SIG-M5 treated with dmso at 0.1 percent for 504 hours (cell line): Measurements from ENCODE around the gene PGGHG.
"Not testable (repeated sequence)": the region's sequence is repeated elsewhere in the genome, so short reads cannot be mapped to it uniquely, and the experiment has no call there.

Experiments used
- DNase-seq: peaks from one replicate; lab custom pipeline; 2025; ENCODE audit not compliant: unreplicated experiment; lab: John Stamatoyannopoulos, UW

PGGHG gene

DNA sequence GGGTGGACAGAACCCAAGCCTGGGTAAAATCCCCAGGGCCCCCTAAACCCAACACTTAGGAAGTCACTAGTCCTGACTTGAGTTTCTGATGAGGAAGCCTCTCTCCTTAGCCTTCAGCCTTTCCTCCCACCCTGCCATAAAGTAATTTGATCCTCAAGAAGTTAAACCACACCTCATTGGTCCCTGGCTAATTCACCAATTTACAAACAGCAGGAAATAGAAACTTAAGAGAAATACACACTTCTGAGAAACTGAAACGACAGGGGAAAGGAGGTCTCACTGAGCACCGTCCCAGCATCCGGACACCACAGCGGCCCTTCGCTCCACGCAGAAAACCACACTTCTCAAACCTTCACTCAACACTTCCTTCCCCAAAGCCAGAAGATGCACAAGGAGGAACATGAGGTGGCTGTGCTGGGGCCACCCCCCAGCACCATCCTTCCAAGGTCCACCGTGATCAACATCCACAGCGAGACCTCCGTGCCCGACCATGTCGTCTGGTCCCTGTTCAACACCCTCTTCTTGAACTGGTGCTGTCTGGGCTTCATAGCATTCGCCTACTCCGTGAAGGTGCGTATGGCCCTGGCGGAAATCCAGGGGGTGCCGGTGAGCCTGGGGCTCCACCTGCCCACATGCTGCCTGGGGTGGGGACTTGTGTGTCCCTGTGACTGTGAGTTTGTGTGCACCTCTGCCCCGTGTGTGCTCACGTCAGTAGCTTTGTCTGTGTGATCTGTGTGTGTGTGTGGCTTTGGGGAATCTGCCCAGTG lies 25.0 kb downstream of the PGGHG start, which contains the start of gene IFITM1:
IFITM1 (plus strand) TSS at position 254 of the 767 bp plus-strand sequence; CDS start at position 385, 131 bp downstream.
- DNase-seq, result no peak

GRCh38 chr11:314554-314875 lies 25.6 kb downstream of the PGGHG start:
- DNase-seq, result not testable (repeated sequence)

DNA sequence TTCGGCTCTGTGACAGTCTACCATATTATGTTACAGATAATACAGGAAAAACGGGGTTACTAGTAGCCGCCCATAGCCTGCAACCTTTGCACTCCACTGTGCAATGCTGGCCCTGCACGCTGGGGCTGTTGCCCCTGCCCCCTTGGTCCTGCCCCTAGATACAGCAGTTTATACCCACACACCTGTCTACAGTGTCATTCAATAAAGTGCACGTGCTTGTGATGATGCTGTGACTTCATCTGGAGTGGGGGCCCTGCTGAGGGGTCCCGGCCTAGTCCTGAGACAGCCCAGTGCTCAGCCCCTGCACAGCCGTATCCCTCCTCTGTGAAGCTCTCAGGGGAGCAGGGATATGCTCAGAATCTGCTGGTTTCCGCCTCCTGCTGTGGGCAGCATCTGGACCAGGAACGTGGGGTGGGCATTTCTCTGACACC lies 26.1 kb downstream of the PGGHG start:
- DNase-seq, result no peak

GRCh38 chr11:315516-315994 lies 26.6 kb downstream of the PGGHG start:
- DNase-seq, result no peak

DNA sequence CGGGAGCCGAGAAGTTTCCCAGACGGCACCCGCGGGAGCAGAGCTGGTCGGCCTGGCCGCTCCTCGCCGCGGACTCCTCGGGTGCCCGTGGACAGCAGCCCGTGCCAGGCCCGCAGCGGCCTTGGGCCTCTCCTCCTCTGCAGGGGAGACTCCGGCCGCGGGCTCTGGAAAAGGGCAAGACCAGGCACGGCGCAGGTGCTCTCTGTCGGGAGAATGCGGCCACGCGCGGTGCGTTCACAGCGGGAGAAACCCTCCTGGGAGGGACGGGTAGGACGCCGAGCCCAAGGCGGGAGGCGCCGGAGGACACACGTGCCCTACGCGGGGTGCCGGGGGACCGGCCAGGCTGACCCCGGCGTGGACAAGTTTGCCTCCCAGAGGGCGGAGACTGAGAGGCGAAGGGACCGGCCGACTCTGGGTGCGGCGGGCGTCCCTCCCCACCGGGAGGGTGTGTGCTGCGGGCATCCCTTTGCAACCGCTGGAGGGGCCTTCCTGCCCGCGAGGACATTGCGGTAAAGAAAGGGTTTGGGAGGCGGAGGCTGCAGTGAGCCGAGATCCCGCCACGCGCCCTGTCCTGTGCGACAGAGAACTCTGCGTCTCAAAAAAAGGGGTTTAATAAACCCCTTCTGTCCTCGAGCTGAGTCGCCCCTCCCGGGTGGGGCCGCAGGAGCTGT lies 27.2 kb downstream of the PGGHG start:
- DNase-seq, result no peak

- no peak for DNase-seq
These were observed 28.0 kb downstream of the PGGHG start for GRCh38 chr11:316891-317301.

GRCh38 chr11:317668-318404 lies 28.9 kb downstream of the PGGHG start:
- not testable (repeated sequence) for DNase-seq

DNA sequence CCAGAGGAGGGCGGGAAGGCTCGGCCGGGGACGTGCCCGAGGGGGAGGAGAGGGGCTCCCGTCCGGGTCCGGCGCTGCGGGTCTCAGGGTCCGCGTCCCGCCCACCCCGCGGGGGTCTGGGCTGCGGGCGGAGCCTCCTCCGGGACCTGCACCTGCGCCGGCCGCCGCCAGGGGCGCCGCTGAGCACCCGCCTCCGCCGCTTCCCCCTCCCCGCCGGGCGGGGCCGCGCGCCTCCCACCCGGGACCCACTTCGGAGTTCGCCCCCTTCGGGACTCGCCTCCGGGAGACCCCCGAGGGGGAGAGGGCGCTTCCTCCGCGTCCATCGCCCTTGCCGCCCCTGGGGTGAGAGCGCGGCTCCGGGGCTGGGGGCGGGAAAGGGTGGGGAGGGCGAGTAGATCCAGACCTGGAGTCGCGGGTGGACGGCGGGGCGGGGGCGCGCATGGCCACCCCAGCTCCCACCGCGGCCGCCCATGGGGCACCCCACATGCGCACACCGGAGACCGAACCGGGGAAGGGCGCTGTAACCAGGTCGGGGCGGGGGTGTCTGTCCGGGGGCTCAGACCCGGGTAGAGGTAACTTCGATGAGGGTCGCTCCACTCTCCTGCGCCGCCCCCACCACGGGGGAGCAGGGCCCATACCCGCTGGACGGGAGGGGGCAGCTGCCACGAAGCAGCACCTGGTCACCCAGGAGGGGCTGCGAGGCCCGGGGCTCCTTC lies 29.6 kb downstream of the PGGHG start:
- DNase-seq, result not testable (repeated sequence)

GRCh38 chr11:319121-319887 lies 30.4 kb downstream of the PGGHG start:
- not testable (repeated sequence) for DNase-seq

- not testable (repeated sequence) for DNase-seq
These were observed 31.0 kb downstream of the PGGHG start for GRCh38 chr11:319888-320273.

GRCh38 chr11:324156-324555 lies 35.2 kb downstream of the PGGHG start:
- no peak for DNase-seq

- not testable (repeated sequence) for DNase-seq
These were observed 35.9 kb downstream of the PGGHG start for GRCh38 chr11:324593-325517.

DNA sequence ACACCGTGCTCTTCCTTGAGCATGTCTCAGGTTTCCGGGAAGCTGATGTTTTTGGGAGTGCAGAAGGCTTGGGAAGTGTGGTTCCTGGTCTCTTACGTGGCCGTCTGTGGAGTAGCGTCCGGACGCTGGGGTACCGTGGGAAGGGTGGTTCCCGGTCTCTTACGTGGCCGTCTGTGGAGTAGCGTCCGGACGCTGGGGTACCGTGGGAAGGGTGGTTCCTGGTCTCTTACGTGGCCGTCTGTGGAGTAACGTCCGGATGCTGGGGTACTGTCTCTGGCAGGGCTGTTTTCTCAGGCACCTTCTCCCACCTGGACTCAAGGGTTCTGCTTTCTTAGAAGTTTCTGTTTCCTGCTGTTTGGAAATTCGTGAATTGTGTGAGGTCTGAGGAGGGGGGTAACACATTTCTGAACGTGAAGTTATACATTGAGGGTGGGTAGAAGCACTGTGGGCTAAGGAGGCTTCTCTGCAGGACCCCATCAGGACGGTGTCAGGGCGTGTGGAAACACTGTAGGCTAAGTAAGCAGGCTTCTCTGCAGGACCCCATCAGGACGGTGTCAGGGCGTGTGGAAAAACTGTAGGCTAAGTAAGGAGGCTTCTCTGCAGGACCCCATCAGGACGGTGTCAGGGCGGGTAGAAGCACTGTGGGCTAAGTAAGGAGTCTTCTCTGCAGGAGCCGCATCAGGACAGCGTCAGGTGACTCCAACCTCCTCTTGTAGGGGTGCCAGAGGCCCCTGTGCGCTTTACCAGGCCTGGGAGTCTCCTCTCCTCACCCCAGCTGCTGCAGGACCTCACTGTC lies 37.1 kb downstream of the PGGHG start:
- DNase-seq, result no peak

DNA sequence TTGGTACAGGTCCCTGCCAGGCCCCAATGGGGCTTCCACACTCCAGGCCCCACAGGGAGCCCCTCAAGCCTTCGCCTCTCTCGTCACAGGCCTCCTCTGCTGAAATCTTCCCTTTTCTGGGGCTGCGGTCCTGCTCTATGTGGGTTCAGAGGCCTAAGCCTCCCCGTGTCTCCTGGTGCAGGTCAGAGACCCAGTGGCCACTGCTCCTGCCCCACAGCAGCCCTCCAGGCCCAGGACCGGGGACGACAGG lies 37.6 kb downstream of the PGGHG start:
- no peak for DNase-seq

- no peak for DNase-seq
These were observed 38.1 kb downstream of the PGGHG start for GRCh38 chr11:326842-327580.

- DNase-seq, result no peak
These were observed 38.6 kb downstream of the PGGHG start for GRCh38 chr11:327581-327923.

DNA sequence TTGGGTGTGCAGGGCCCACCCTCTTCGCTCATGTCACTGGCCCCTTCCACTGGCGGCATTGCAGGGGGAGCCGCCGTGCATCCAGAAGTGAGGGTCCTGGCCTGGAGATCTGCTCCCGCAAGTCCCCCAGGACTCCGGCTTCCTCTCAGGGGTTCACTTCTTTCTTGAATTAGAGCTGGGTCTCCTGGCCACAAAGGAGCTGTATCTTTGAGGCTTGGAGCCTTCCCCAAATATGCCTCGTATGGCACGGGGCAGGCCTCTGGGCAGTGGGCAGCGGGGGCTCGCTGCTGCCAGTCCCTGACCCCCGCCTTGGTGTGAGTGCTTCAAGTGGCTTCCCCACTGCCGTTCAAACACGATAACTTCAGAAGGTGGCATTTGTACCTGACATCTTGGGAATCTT lies 39.1 kb downstream of the PGGHG start:
- DNase-seq, result no peak

GRCh38 chr11:328516-329100 lies 39.7 kb downstream of the PGGHG start:
- DNase-seq, result not testable (repeated sequence)
